ENCODE results near the gene GTPBP1.

GTPBP1 gene

DNA sequence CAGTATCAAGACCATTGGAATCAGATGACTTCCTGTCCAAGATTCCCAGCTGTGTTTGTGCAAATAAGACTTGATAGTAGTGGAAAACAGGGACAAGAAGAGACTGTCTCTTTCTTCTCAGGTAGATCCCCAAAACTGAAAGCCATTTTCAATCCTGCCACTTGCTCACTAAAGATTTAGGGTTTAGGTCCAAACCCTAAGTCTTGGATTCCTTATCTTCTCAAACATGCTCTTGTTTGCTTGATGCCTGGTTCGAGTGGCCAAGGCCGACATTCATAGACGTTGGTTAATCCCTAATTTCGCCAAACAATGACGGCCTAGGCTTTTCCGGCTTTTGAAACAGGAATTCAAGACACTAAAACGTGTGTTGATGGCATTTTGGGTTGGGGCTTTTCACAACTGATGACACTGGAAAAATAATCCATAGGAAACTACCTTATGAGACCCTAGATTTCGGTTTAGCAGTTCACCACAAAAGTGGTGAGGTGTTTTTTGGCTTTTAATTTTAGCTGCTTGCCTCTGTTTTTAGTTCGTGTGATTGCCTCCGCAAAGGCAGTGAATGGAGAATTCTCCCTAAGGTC is 1.0 kb upstream of the GTPBP1 start:
- no peak for DNase-seq (ENCODE audit: low spot score)

- DNase-seq (ENCODE audit: low spot score) = peak; percentile 73
These were observed 557 bp downstream of the GTPBP1 start for GRCh38 chr22:38706101-38706900.

DNA sequence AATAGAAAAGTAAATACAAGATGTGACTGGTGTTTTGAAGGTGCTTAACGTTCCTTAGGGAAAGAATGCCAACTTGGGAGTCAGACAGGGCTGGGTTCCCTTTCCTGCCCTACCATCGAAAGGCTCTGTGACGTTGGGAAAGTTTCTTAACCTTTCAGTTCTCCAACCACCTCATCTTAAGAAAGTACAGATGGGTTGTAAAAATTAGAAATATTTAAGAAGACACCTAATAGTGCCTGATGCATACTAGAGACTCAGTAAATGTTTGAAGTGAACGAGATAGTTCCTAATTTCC is 1.1 kb downstream of the GTPBP1 start:
- DNase-seq (ENCODE audit: low spot score) = no peak

- DNase-seq (ENCODE audit: low spot score) = no peak
These were observed 1.6 kb downstream of the GTPBP1 start for GRCh38 chr22:38707346-38707745.

DNA sequence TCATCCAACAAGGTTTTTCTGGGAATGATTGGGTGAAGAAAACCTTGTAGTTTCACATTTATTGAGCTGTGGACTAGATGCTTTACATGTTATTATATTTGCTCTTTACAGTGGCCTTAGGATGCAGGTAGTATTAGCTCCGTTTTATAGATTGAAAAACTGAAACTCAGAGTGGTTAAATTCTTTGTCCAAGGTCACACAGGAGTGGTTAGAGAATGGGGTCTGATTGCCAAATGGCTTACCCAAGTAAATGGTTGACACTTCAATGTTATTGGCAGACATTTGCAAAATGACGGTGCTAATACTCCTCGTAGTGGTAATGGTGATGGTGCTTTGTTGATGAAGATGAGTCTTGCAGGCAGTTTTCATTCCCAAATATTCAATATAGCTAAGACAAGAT is 2.2 kb downstream of the GTPBP1 start:
- no peak for DNase-seq (ENCODE audit: low spot score)

DNA sequence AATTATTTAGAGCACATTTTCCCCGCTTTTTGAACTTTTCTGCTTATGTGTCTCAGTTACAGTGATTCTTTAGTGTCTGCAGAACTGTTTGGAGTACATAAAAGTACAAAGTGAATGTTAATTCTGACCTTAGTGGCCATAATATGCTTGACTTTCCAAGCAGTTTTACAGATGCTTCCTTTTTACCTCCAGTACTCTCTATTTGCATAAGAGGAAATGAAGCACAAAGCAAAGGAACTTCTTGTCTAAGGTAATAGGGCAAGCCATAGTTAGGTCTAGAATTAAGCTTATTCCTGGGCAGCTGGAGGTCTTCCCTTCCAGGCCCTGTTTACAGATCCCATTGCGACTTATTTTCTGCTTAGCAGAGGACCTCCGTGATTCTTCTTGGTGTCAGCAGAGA is 3.6 kb downstream of the GTPBP1 start:
- DNase-seq (ENCODE audit: low spot score) = no peak

DNA sequence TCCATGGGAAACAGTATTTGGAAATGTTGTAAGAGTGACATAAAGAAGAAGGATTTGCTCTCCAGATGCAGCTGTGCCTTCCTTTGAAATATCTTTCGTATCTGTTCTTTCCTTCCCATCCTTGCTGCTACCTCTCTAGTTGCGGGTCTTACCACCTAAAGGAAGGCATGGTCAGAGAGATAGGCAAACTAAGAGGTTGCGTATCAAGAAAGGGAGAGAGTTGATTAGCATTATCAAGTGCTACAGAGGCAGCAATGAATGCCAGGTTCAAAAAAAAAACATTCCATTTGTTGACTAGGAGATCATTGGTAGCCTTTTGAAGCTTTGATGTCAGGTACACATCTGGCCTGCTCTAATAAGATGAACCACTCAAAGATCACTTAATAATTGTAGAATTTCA is 4.6 kb downstream of the GTPBP1 start:
- no peak for DNase-seq (ENCODE audit: low spot score)

DNA sequence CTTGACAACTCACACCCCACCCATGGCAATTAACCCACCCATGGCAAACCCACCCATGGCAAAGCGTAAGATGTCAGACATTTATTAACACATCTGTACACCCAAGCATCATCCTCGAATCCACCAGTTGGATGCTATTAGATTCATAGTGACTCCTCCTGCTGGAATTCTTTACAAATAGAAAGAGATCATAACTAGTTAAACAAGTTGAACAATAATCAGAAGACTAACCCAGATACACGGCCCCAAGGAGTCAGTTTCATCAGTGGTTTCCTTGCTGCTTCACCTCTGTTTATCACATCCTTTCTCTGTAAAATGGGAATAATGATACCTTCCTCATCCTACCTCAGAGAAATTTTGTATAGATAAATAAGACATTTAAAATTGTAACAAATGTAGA is 5.1 kb downstream of the GTPBP1 start:
- no peak for DNase-seq (ENCODE audit: low spot score)

GRCh38 chr22:38712486-38713207 is 6.9 kb downstream of the GTPBP1 start:
- no peak for DNase-seq (ENCODE audit: low spot score)

GRCh38 chr22:38713921-38714320 is 8.2 kb downstream of the GTPBP1 start:
- no peak for DNase-seq (ENCODE audit: low spot score)

- no peak for DNase-seq (ENCODE audit: low spot score)
These were observed 9.5 kb downstream of the GTPBP1 start for GRCh38 chr22:38715176-38715764.

DNA sequence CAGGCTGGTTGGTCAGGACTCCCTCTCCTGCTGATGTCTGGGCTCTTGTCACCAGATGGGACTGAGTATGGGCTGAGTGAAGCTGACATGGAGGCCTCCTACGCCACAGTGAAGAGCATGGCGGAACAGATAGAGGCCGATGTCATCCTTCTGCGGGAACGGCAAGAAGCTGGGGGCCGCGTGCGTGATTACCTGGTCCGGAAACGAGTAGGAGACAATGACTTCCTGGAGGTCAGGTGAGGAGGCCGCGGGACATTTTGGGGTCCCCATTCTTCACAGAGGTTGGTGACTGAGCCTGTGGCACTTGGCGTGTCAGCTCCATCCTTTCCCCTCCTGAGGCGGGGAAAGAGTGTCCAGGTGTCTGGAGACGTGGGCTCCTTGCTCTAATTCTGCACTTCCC is 10.1 kb downstream of the GTPBP1 start:
- DNase-seq (ENCODE audit: low spot score) = no peak

- DNase-seq (ENCODE audit: low spot score) = no peak
These were observed 10.5 kb downstream of the GTPBP1 start for GRCh38 chr22:38716271-38716670.

DNA sequence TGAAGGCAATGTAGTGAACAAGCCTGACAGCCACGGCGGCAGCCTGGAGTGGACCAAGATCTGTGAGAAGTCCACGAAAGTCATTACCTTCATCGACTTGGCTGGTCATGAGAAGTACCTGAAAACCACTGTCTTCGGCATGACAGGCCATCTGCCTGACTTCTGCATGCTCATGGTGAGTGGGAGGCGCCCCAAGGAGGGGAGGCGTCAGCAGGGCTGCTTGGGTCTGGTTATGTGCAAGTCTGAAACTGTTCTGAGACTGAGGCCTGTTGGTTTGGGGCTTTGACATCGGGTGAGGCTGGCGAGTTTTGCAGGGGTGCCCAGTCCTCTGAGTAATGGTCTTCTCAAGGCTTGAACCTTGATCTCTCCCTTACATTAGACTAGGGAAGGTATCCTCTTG is 11.1 kb downstream of the GTPBP1 start:
- no peak for DNase-seq (ENCODE audit: low spot score)

- DNase-seq (ENCODE audit: low spot score) = no peak
These were observed 11.5 kb downstream of the GTPBP1 start for GRCh38 chr22:38717244-38717643.

- DNase-seq (ENCODE audit: low spot score) = peak; percentile 71
These were observed 12.7 kb downstream of the GTPBP1 start for GRCh38 chr22:38718414-38718813.

GRCh38 chr22:38719196-38719595 is 13.5 kb downstream of the GTPBP1 start:
- no peak for DNase-seq (ENCODE audit: low spot score)

DNA sequence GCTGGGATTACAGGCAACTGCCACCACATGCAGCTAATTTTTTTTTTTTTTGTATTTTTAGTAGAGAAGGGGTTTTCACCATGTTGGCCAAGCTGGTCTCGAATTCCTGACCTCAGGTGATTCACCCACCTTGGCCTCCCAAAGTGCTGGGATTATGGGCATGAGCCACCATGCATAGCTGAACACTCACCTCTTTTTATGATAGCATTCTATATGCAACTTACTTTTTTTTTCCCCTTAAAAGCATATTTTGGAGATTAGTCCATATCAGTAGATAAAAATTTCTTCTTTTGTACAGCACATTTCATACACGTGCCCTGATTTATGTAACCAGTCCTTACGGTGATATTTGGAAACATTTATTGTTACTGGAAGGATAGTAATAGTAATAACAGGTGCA is 14.6 kb downstream of the GTPBP1 start:
- DNase-seq (ENCODE audit: low spot score) = no peak

DNA sequence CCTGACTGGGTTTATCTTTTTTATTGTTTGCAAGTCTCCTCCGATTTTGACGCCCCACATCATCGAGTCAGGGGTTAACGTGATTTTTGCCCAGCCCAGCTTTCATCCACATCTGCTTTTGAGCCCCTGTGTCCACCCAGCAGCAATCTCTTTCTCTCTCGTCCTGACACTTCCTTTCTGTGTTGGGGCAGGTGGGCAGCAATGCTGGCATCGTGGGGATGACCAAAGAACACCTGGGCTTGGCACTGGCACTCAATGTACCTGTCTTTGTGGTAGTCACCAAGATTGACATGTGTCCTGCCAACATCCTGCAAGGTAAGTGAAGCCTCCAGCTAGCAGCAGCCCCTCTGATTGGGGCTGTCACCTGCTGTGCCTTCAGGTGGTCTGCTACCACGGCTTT is 15.8 kb downstream of the GTPBP1 start:
- DNase-seq (ENCODE audit: low spot score) = no peak

DNA sequence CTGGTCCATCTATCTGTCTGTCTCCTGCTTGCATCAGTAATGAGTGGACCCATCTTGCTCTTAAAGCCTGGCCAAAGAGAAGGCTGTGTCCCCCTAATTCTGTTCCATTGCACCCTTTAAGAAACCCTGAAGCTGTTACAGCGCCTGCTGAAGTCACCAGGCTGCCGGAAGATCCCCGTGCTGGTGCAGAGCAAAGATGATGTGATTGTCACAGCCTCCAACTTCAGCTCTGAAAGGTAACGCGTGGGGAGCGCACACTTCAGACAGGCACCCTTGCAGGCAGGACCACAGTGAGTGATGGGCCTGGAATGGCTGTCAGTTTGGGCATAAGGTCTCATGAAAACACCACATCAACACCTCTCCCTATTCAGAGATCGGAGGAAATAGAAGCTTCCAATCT is 18.4 kb downstream of the GTPBP1 start:
- no peak for DNase-seq (ENCODE audit: low spot score)

GRCh38 chr22:38724926-38725571 is 19.3 kb downstream of the GTPBP1 start:
- peak; percentile 80 for DNase-seq (ENCODE audit: low spot score)

GRCh38 chr22:38725900-38726655 is 20.3 kb downstream of the GTPBP1 start:
- no peak for DNase-seq (ENCODE audit: low spot score)

All from D341Med (cell line).